Colon (tissue), 2 donors: ENCODE data around the gene PAFAH1B2.
"Not testable (repeated sequence)": the region's sequence is repeated elsewhere in the genome, so short reads cannot be mapped to it uniquely, and the experiment has no call there.

Source experiments
- FAIRE-seq: peaks from 2 replicates; lab custom pipeline; 2012; peaks lifted over from hg19 to GRCh38; lab: Jason Lieb, UNC
- donor health status: control.
- donor health status: control.

The PAFAH1B2 gene

GRCh38 chr11:117143871-117144476 lies at the start of gene PAFAH1B2:
Gene PAFAH1B2 (plus strand): TSS chr11:117144287. CDS start chr11:117152448, 8,161 bp downstream.
- no peak for FAIRE-seq

DNA sequence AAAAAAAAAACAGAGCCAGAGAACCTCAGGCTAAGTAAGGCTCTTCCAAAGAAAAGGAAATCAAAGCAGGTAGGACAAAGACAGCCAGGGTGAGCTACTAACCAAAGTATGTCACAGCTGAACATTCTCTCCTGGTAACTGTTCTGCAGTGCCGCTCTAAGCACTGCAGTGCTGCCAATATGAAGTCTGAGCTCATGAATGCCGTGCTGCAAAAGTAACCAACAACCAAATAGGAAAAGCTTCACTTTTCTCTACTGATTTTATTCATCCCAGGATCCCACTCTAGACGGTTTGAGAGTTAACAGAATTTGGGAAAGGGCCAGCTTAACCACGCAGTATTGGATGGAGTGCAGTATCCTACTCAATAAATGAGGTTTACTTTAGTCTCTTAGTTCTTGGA lies 49.3 kb upstream of the PAFAH1B2 start:
- FAIRE-seq, result no peak

DNA sequence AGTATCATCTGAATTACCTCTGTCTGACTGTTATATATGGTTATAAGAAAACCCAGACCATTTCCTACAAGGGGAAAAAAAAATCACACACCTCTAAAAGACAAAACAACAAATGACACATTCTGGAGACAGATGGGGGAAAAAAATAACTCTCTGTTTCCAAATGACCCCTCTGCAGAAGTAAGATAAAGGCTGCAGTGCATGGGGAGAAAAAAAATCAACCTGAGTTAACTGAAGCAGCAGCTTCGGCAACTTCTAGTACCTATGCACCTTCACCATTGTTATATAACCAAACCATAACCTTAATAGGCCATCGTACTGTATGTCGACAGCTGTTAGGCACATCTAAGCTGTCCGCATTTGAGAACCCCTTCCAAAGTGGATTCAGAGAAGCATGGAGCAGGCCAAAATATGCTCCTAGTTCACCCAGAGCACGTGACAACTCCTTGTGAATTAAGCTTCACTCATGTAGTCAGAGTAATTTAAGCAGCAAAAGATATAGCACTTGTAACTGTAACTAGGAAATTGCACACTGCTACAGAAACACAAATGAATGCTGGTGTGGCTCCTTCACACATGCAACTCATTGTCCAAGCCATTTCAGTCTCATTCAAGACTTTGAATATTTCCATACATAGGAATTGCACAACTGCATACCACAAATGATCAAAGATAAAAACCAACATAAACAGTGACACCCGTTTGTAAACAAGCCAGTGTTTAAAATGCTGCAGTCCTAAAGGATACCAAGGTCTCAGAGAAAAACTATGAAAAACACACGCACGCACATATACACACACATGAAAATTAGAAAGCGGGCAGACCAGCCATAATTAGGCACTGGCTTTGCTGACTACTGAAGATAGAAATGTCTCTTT lies 48.6 kb upstream of the PAFAH1B2 start:
- no peak for FAIRE-seq

DNA sequence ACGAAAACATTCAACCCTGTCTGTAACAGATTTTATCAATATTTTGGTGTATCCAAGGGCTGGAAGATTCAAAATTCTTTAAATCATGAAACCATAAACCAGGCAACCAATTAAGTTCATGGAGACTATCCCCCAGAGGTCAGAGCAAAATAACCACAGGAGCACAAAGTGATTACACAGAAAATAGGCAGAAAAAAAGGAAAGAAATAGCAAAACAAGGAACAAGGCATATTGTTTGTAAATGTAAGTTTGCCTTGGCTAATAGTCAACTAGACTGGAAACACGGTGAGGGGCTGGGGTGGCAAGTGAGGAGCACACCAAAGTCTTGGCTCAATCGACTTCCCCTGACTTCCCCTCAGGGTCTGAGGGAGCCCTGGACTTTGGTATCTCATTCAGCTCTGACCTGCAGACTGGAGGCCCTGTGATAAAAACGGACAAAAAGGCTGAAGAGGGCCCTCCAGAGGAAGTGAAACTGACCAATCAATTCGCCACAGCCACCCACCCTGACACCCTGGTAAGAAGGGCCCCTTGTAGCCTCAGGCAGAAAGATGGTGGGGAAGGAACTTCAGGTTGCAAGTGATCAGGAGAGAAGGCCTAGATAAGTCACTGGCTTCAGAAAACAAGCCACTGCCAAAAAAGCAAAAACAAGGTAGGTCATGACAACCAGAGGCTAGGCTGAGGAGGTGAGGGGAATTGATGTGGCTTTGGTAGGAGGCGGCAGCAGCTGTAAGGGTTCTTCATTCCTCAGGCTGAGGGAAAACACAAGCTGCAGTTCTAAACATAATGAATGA lies 47.7 kb upstream of the PAFAH1B2 start:
- FAIRE-seq, result no peak

DNA sequence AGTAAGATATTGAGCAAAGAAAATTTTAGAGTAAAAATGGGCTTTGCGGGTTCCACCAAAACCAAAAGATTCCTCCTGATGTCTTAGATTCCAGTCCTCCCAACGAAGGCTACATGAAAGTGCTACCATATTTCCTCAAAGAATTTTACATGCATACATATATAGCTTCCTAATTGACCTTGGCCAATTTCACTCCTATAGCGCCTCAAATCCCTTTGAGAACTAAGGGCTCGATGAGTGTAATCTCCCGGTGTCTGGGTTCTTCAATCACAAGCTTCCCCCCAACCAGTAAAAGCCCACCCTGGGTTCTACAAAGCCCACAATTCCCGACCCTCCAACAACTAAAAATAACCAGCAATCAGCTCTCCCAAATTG lies 47.1 kb upstream of the PAFAH1B2 start:
- FAIRE-seq, result no peak

- no peak for FAIRE-seq
Measured at GRCh38 chr11:117097389-117098268, 46.5 kb upstream of the PAFAH1B2 start.

DNA sequence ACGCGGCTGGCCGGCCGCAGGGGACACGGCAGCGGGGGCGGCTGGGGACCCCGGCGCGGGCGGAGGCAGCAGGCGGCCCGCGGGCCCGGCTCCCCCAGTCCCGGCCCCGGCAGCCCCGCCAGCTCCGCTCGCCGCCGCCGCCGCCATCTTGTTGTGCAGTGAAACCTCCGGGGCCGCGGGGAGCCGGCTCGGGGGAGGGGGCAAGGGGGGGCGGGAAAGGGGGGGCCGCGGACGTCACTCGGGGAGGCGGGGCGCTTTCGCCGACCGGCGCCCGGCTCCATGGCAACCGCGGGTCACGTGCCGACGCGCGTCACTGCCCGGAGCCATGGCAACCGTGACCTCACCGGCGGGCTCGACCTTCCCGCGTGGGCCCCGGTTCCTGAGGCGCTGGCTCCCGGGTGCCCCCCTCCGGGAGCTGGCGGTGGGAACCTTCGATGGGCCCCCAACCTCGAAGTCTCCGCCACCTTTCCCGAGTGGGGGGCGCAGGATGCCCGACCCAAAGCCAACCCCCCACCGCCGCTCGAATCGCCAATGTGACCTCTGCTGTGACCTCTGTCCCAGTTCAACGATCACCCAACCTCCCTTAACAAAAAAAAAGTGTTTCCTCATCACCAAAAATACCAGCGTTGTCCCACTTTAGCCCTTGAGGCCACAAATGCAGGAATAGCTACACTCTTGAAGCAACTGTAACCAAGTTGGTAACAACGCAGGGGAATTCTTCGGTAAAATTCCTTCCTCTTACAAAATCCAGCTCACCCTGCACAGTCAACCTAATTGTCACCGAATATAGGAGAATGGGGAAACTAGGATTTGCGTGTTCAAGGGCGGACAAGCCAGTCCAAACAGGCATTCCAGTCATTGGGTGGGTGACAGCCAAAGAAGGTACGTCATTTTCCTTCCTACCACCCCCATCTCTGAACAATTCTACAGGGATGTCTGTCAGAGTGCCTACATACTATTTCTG lies 45.5 kb upstream of the PAFAH1B2 start, which contains the start of gene SIK3:
SIK3 (minus strand) TSS at position 160 of the 964 bp plus-strand sequence; CDS start at position 147, 13 bp downstream.
- no peak for FAIRE-seq

- no peak for FAIRE-seq
Measured at GRCh38 chr11:117099696-117100095, 44.4 kb upstream of the PAFAH1B2 start.

DNA sequence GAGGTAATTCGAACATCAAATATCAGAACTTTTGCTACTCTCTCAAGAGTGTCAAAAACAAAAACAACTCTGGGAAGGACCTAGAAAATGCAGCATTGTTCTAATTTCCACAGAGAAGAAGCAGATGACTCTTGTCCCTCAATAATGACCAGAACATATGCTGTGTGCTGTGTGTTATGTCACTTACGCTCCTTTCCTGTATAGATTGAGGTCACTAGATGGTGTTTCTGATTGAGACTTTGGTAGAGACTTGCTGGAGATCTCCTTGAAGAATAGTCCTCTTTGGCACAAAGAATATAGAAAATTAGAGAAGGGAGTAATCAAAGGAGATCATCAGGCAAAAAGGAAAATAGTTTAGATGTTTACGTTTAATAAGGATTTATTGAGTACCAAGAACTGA lies 43.5 kb upstream of the PAFAH1B2 start:
- FAIRE-seq, result no peak

DNA sequence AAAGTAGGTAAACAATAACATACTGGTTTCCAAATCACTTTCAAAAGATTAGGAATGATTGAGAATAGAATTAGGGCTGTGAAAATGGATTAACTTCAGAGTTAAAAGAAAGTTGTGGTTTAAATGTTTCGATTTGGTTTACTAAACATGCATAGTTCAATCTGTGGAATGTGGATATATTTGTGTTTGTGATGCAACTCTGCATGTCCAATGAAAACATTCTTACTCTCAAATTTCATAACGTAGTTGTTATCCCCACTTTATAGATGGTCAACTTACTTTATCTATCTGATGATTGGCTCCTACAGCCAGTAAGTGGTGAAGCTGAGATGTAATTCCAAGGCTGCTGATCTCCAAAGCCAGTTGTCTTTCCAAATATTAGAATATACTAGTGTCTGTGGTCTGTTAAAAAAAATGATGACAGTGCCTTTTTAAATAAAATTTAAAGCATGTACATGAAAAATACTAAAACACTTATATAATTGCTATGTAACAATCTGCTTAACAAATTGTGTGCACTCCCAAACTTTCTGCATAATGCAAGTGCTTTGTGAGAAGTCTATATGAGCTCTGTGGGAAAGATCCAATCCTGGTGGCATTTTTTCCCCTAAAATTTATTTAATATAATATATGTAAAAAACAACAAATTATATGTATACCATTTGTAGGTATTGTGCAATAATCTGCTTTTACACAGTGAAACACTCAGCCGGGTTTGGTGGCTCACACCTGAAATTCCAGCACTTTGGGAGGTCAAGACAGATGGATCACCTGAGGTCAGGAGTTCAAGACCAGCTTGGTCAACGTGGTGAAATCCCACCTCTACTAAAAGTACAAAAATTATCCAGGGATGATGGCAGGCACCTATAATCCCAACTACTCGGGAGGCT lies 36.1 kb upstream of the PAFAH1B2 start:
- FAIRE-seq, result no peak

- no peak for FAIRE-seq
Measured at GRCh38 chr11:117110294-117110950, 33.7 kb upstream of the PAFAH1B2 start.

- FAIRE-seq, result not testable (repeated sequence)
Measured at GRCh38 chr11:117112497-117112896, 31.6 kb upstream of the PAFAH1B2 start.

GRCh38 chr11:117112939-117113338 lies 31.1 kb upstream of the PAFAH1B2 start:
- not testable (repeated sequence) for FAIRE-seq

GRCh38 chr11:117117681-117118080 lies 26.4 kb upstream of the PAFAH1B2 start:
- FAIRE-seq, result no peak

DNA sequence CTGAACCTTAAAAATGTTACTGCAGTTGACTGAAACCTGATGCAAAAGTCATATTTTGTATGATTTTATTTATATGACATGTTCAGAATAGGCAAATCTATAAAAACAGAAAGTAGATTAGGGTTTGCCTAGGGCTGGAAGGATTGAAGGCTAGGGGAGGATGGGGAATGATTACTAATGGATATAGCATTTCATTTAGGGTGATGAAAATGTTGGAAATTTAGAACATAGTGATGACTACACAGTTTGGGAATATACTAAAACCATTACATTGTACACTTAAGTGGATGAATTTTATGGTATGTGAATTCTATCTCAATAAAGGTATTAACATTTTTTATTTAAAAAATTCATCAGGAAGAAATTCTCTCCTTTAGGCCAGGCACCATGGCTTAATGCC lies 22.9 kb upstream of the PAFAH1B2 start:
- no peak for FAIRE-seq

DNA sequence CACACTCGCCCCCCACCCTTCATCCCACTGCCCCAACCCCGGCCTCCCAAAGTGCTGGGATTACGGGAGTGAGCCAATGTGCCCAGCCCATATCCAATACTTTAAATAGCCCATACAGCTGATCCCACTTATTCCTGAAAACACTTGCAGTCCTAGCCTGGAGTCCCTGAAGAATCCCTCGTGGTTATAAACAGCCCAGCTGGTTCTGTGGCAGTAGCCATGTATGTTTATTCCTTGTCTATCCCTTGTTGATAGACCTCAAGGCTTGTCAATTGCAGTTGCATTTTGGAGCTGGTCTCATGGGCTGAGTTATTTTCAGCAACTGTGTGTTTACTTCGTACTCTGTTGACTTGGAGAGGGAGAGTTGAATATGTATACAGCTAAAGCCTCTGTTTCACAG lies 21.5 kb upstream of the PAFAH1B2 start:
- no peak for FAIRE-seq

DNA sequence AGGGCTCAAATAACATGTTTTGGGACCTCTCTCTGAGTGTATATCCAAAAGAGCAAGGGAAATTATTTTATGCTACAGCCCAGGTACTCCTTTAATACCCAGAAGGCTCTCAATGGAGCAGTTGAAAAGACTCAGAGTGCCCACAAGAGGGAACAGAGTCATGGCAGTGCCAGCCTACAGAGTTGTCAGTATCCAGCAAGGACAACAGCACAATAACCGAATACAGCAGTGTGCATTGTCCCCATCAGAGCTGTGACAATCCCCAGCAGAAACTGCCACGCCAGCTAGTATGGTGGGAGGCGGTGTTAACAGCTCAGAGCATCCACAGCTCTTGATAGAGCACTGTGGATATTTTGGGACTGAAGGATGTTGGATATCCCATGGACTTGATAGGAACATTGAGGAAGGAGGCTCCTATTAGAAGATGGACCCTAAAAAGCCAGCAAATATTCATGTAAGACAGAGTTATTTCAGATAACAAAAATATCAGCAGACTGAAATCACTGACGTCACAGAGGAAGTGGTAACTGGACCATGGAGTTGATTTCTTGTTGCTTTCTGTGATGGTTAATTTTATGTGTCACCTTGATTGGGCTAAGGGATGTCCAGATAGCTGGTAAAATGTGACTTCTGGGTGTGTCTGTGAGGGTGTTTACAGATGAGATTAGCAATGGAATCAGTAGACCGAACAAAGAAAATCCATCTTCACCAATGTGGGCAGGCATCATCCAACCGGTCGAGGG lies 17.7 kb upstream of the PAFAH1B2 start:
- no peak for FAIRE-seq
